H1 (cell line): Measurements from ENCODE around the gene RANBP17. TPM values are rescaled to one million over a fixed set of nuclear protein-coding genes. Genes with fewer than 3 reads are reported as not detected.

Experiments used
- CTCF ChIA-PET: fragments of 300-600 bp; sonication (Branson Sonifier 250); formaldehyde crosslinking; loops from one replicate; lab custom pipeline; 2021; ENCODE audit not compliant: partially characterized antibody; lab: Charles Lee
- POLR2A ChIA-PET: fragments of 300-600 bp; sonication (Branson Sonifier 250); formaldehyde crosslinking; loops from one replicate; lab custom pipeline; 2021; ENCODE audit warnings: inconsistent platforms; ENCODE audit not compliant: partially characterized antibody; lab: Charles Lee
- DNase-seq, 2 experiments: peaks; one replicate each; pipeline versions ENCODE4 v3.0.0 to v3.0.0-alpha.2; 2010 to 2022; ENCODE audit warnings: low spot score in 2 of 2, low read depth in 1 of 2, mixed read lengths in 1 of 2
- FAIRE-seq: peaks from 2 replicates; lab custom pipeline; 2011; peaks lifted over from hg19 to GRCh38; lab: Jason Lieb, UNC
- H2AFZ ChIP-seq: 2 replicates; pipeline ENCODE4 v1.8.1; 2012; ENCODE audit warnings: low read length, inconsistent platforms
- H2AK5ac ChIP-seq: 2 replicates; pipeline ENCODE4 v1.6.1; 2013; ENCODE audit warnings: low read depth, low read length
- H2BK120ac ChIP-seq: replicated peaks from 2 replicates; pipeline ENCODE3; 2013; ENCODE audit warnings: low read depth, low read length, inconsistent platforms
- H2BK12ac ChIP-seq: 2 replicates; pipeline ENCODE4 v1.6.1; 2013; ENCODE audit warnings: low read depth, low read length
- H2BK15ac ChIP-seq: 2 replicates; pipeline ENCODE4 v1.6.1; 2013; ENCODE audit warnings: low read length
- H2BK20ac ChIP-seq: 2 replicates; pipeline ENCODE4 v1.6.1; 2013; ENCODE audit warnings: low read length
- H2BK5ac ChIP-seq: 2 replicates; pipeline ENCODE4 v1.6.1; 2013; ENCODE audit warnings: low read depth, low read length
- H3K14ac ChIP-seq: 2 replicates; pipeline ENCODE4 v1.6.1; 2013; ENCODE audit warnings: inconsistent platforms; ENCODE audit not compliant: insufficient read length
- H3K18ac ChIP-seq: 2 replicates; pipeline ENCODE4 v1.6.1; 2013; ENCODE audit warnings: low read length; ENCODE audit errors: extremely low read depth
- H3K23ac ChIP-seq: 2 replicates; pipeline ENCODE4 v1.6.1; 2013; ENCODE audit warnings: inconsistent platforms; ENCODE audit not compliant: insufficient read length
- H3K23me2 ChIP-seq: 2 replicates; pipeline ENCODE4 v1.6.1; 2013; ENCODE audit warnings: low read depth, low read length
- H3K27ac ChIP-seq: 2 replicates; pipeline ENCODE4 v1.6.1; 2011; ENCODE audit warnings: low read depth, low read length, inconsistent platforms
- H3K27me3 ChIP-seq, 4 experiments: replicated peaks in 1 of 4; 1 replicate in 1 of 4; 2 replicates in 3 of 4; pipeline versions ENCODE4 v1.6.1 to v1.8.1; 2011 to 2013; ENCODE audit warnings: low read length in 3 of 4, mild to moderate bottlenecking in 3 of 4, inconsistent platforms in 2 of 4, mixed read lengths in 2 of 4, moderate library complexity in 1 of 4; ENCODE audit not compliant: control insufficient read depth in 3 of 4, insufficient read depth in 3 of 4; ENCODE audit errors: extremely low read depth in 1 of 4
- H3K36me3 ChIP-seq, 4 experiments: 2 replicates each; pipeline versions ENCODE4 v1.6.1 to v1.8.1; 2011 to 2013; ENCODE audit warnings: mild to moderate bottlenecking in 4 of 4, low read length in 3 of 4, moderate library complexity in 2 of 4, control low read depth in 1 of 4, inconsistent platforms in 1 of 4; ENCODE audit not compliant: insufficient read depth in 4 of 4, control insufficient read depth in 2 of 4
- H3K4ac ChIP-seq: replicated peaks from 2 replicates; pipeline ENCODE3; 2013; ENCODE audit warnings: low read length, low read depth, mixed read lengths, inconsistent platforms; ENCODE audit not compliant: insufficient read length
- H3K4me1 ChIP-seq, 4 experiments: replicated peaks in 1 of 4; 1 replicate in 1 of 4; 2 replicates in 3 of 4; pipeline versions ENCODE4 v1.6.1 to v1.8.1; 2011 to 2013; ENCODE audit warnings: low read length in 3 of 4, inconsistent platforms in 2 of 4, mixed read lengths in 1 of 4; ENCODE audit not compliant: insufficient read depth in 4 of 4, control insufficient read depth in 3 of 4
- H3K4me2 ChIP-seq, 2 experiments: 2 replicates each; pipeline versions ENCODE4 v1.6.1 to v1.8.1; 2011 to 2013; ENCODE audit warnings: low read depth in 2 of 2, low read length in 2 of 2, control low read depth in 1 of 2, inconsistent platforms in 1 of 2, mild to moderate bottlenecking in 1 of 2; ENCODE audit not compliant: insufficient read depth in 1 of 2
- H3K4me3 ChIP-seq, 4 experiments: fragments of 200-600, 300-600 bp in 1 of 4; sonication (generic), shearing (Covaris generic), sonication (Bioruptor Twin) in 1 of 4; 2 replicates each; pipeline versions ENCODE4 v1.5.1 to v1.8.1; 2011 to 2016; ENCODE audit warnings: low read length in 4 of 4, low read depth in 3 of 4, control low read depth in 2 of 4, inconsistent platforms in 2 of 4, mild to moderate bottlenecking in 2 of 4, mixed read lengths in 1 of 4, moderate library complexity in 1 of 4; ENCODE audit not compliant: insufficient read depth in 2 of 4; ENCODE audit errors: extremely low read depth in 1 of 4
- H3K56ac ChIP-seq: replicated peaks from 2 replicates; pipeline ENCODE3; 2013; ENCODE audit warnings: low read depth, mild to moderate bottlenecking, mixed read lengths, low read length, inconsistent platforms; ENCODE audit not compliant: insufficient read length
- H3K79me1 ChIP-seq: 2 replicates; pipeline ENCODE4 v1.6.1; 2013; ENCODE audit warnings: low read depth, low read length, control low read depth
- H3K79me2 ChIP-seq, 2 experiments: 2 replicates each; pipeline versions ENCODE4 v1.6.1 to v1.8.1; 2012 to 2013; ENCODE audit warnings: low read length in 2 of 2, mild to moderate bottlenecking in 2 of 2, inconsistent platforms in 1 of 2; ENCODE audit not compliant: insufficient read depth in 2 of 2, control insufficient read depth in 1 of 2
- H3K9ac ChIP-seq, 4 experiments: replicated peaks in 1 of 4; 1 replicate in 1 of 4; 2 replicates in 3 of 4; pipeline versions ENCODE4 v1.6.1 to v1.8.1; 2011 to 2013; ENCODE audit warnings: low read depth in 3 of 4, low read length in 3 of 4, control low read depth in 2 of 4, mild to moderate bottlenecking in 2 of 4, moderate library complexity in 2 of 4, inconsistent platforms in 1 of 4; ENCODE audit errors: extremely low read depth in 1 of 4
- H3K9me3 ChIP-seq, 2 experiments: 2 replicates each; pipeline versions ENCODE4 v1.6.1 to v1.8.1; 2012 to 2013; ENCODE audit warnings: mild to moderate bottlenecking in 2 of 2, moderate library complexity in 2 of 2, control low read depth in 1 of 2, inconsistent platforms in 1 of 2, low read depth in 1 of 2, low read length in 1 of 2, mixed read lengths in 1 of 2; ENCODE audit not compliant: insufficient read depth in 2 of 2
- H4K20me1 ChIP-seq, 2 experiments: replicated peaks in 1 of 2; 2 replicates each; pipeline versions ENCODE3 to v1.8.1; 2011 to 2013; ENCODE audit warnings: inconsistent platforms in 2 of 2, low read length in 2 of 2, mild to moderate bottlenecking in 1 of 2; ENCODE audit not compliant: insufficient read depth in 2 of 2, control insufficient read depth in 1 of 2
- H4K5ac ChIP-seq: 2 replicates; pipeline ENCODE4 v1.6.1; 2013; ENCODE audit warnings: low read length, low read depth, mixed read lengths, inconsistent platforms; ENCODE audit not compliant: insufficient read length
- H4K8ac ChIP-seq: 2 replicates; pipeline ENCODE4 v1.8.0; 2013; ENCODE audit warnings: mild to moderate bottlenecking, moderate library complexity, low read length, inconsistent platforms; ENCODE audit not compliant: insufficient read depth; ENCODE audit errors: extremely low read depth
- H4K91ac ChIP-seq: replicated peaks from 2 replicates; pipeline ENCODE3; 2013; ENCODE audit warnings: low read length, mixed read lengths, inconsistent platforms; ENCODE audit not compliant: insufficient read length
- BACH1 ChIP-seq: IDR thresholded peaks from 2 replicates; pipeline ENCODE4 v1.6.1; 2012; ENCODE audit warnings: low read length, improper control_type of control experiment
- RAD21 ChIP-seq, 2 experiments: IDR thresholded peaks in 1 of 2; conservative IDR thresholded peaks in 1 of 2; 2 replicates each; pipeline ENCODE4 v1.6.1; 2011; ENCODE audit warnings: low read depth in 2 of 2, low read length in 2 of 2, improper control_type of control experiment in 1 of 2, inconsistent platforms in 1 of 2, mild to moderate bottlenecking in 1 of 2, moderate library complexity in 1 of 2
- SRF ChIP-seq: IDR thresholded peaks from 2 replicates; pipeline ENCODE4 v1.6.1; 2011; ENCODE audit warnings: mild to moderate bottlenecking, low read depth, low read length, moderate library complexity
- SUZ12 ChIP-seq: fragments of 200-600 bp; sonication (generic); IDR thresholded peaks from 2 replicates; pipeline ENCODE4 v1.6.1; 2012; ENCODE audit warnings: mild to moderate bottlenecking, inconsistent platforms, low read length, moderate library complexity, mixed read lengths
- WGBS, 2 experiments: shearing (Covaris generic) in 1 of 2; methylation state at CpG; one replicate each; pipeline versions ENCODE4 v1.1.6 to v1.1.7; 2013 to 2015; ENCODE audit warnings: low lambda C conversion rate in 2 of 2, mixed read lengths in 2 of 2, inconsistent platforms in 1 of 2, low coverage in 1 of 2, missing lambda C conversion rate in 1 of 2; ENCODE audit not compliant: insufficient replicate concordance in 2 of 2, insufficient coverage in 1 of 2, insufficient read length in 1 of 2; ENCODE audit errors: extremely low coverage in 1 of 2, missing lambda C conversion rate in 1 of 2; 5-methylcytosine and 5-hydroxymethylcytosine counted together
- polyA plus RNA-seq, 7 experiments: library from polyadenylated mRNA; depleted of rRNA in 3 of 7; stranded (reverse) in 5 of 7; unstranded in 2 of 7; fragments of >200 nt in 5 of 7; fragments of 200-250 nt in 2 of 7; gene quantifications; 1 replicate in 5 of 7; 2 replicates in 1 of 7; 4 replicates in 1 of 7; pipeline versions ENCODE4 v1.2.1 to v1.2.3, GENCODE V29; 2011 to 2013; ENCODE audit warnings: missing spikeins in 2 of 7, mixed read lengths in 2 of 7
- total RNA-seq: library from RNA; stranded (reverse); fragmentation: NEBNext Ultra II Directional; extraction: Animal tissue kit (Norgen Biotek cat#: 25700); gene quantifications from 2 replicates; pipeline ENCODE4 v1.2.1, GENCODE V29; 2021
- TF ChIP-seq, protein P1 (sequence below), 3 experiments: IDR thresholded peaks; 1 replicate in 2 of 3; 2 replicates in 1 of 3; pipeline versions ENCODE4 v1.5.1 to v1.6.1; 2011; ENCODE audit warnings: low read length in 3 of 3, mild to moderate bottlenecking in 3 of 3, inconsistent platforms in 2 of 3, low read depth in 1 of 3, moderate library complexity in 1 of 3; ENCODE audit not compliant: insufficient read depth in 1 of 3; ENCODE audit errors: control extremely low read depth in 1 of 3

Gene RANBP17
- total and polyA plus RNA-seq, 2 of the 8 experiments (the other 6 are each of a cell fraction or from before 2014, with no cell fraction given): 8.6 to 21.3 TPM

DNA sequence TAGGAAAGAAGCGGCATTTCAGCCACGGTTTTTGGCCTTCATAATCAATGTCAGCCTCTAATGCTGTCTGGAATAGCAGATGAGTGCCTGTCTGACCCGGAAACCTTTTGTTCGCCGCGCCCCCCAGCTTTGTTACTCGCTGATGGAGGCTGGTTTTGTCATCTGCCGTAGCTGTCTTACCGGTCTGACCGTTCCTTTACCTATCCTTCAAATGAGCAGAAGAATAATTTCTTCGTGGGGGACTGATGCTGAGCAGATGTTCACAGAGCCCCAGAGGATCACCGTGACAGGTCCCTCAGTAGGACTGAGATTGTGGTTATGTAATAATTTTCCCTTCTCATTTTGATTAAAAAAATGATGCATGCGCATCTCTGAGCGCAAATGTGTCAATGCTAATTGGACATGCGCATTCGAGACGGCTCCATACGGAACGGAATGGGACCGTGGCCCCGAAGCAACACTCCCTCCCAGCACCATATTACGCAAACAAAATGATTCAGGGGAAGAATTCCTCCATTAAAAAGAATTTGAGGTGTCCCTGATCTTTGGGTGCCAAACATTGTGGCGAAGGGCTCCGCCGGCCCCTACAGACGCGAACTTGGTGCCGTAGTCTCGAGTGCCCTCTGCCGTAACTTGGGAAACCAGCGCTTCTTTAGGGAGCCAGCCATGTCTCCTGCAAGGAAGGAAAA, 474.8 kb downstream of the RANBP17 start:
- Histone ChIP-seq H3K79me1 (no peaks in the 10 kb centered on the region), H3K79me2 (no peaks in the 10 kb centered on the region), H3K18ac (no peak overlapping the region), H2BK12ac (no peak overlapping the region), H2AK5ac (no peak overlapping the region), H3K4me2 (peak overlapping the region; percentile 56 to 71), H2BK120ac (no peak overlapping the region), H2AFZ (no peak overlapping the region), H3K23ac (no peak overlapping the region), H2BK5ac (no peak overlapping the region), H2BK20ac (no peak overlapping the region), H3K9ac (no peak overlapping the region), H3K27ac (no peak overlapping the region), H3K4me3 (peak overlapping the region in 2 of 4 experiments; percentile 10 to 41; a peak in 4 of 8 replicates), H3K27me3 (peaks cover 1 to 27% (median 19%) of the 10 kb centered on the region in 4 experiments), H3K56ac (no peak overlapping the region), H4K8ac (no peak overlapping the region), H3K4ac (no peak overlapping the region), H4K20me1 (no peaks in the 10 kb centered on the region), H3K23me2 (no peaks in the 10 kb centered on the region), H3K36me3 (no peaks in the 10 kb centered on the region), H2BK15ac (no peak overlapping the region), H4K5ac (no peak overlapping the region), H3K4me1 (peaks cover 0 to 6% (median under 1%) of the 10 kb centered on the region in 4 experiments; a peak in 1 of 7 replicates), H4K91ac (no peak overlapping the region), H3K9me3 (no peaks in the 10 kb centered on the region), H3K14ac (no peak overlapping the region)
- FAIRE-seq: peak; percentile 52
- TF ChIP-seq, protein P1, sequence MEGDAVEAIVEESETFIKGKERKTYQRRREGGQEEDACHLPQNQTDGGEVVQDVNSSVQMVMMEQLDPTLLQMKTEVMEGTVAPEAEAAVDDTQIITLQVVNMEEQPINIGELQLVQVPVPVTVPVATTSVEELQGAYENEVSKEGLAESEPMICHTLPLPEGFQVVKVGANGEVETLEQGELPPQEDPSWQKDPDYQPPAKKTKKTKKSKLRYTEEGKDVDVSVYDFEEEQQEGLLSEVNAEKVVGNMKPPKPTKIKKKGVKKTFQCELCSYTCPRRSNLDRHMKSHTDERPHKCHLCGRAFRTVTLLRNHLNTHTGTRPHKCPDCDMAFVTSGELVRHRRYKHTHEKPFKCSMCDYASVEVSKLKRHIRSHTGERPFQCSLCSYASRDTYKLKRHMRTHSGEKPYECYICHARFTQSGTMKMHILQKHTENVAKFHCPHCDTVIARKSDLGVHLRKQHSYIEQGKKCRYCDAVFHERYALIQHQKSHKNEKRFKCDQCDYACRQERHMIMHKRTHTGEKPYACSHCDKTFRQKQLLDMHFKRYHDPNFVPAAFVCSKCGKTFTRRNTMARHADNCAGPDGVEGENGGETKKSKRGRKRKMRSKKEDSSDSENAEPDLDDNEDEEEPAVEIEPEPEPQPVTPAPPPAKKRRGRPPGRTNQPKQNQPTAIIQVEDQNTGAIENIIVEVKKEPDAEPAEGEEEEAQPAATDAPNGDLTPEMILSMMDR (IDR thresholded peaks at IDR 0.05; ENCODE audit: control extremely low read depth in 1 of 3, insufficient read depth in 1 of 3, low read depth in 1 of 3, low read length in 3 of 3): peak; percentile 56 to 77 (median 65)
- TF ChIP-seq BACH1 (no peak), SRF (no peak), RAD21 (IDR thresholded peaks at IDR 0.05 in 1 of 2, conservative IDR thresholded peaks at IDR 0.05 in 1 of 2; ENCODE audit: low read depth in 2 of 2, low read length in 2 of 2) (peak; percentile 78 to 86), SUZ12 (peak; percentile 48; the same call in 1 of the 2 replicates)
- peak in 1 of 2 experiments; percentile 58 for DNase-seq
- WGBS, 2 experiments: 56% methylated on average over 31 of the region's 31 CpGs; no CpG with 5 or more reads in 1 of the 2 experiments
- POLR2A ChIA-PET: interaction anchor here (1.4 kb wide), 1 partner anchor 51 kb away, joined by 3 read pairs; the partner anchor contains the start of gene NPM1
- CTCF ChIA-PET: interaction anchor here (0.6 to 2.5 kb wide), 22 partner anchors 9 to 527 kb away, joined by 3 to 13 read pairs (median 4); partner anchors contain the start of gene TLX3
